ENCODE data around the gene COL21A1.

DNA sequence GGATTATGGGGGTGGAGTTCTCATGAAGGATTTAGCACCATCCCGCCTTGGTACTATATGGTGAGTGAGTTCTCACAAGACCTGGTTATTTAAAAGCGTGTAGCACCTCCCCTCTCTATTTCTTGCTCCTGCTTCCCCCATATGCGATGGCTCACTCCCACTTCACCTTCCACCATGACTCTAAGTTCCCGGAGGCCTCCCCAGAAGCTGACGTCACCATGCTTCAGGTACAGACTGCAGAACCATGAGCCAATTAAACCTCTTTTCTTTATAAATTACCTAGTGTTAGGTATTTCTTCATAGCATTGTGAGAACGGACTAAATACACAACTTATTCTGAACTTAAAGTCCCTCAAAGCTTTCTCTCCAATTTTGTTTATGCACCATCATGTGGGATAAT, 208.6 kb downstream of the COL21A1 start:
- TF ChIP-seq CTCF (IDR thresholded peaks at IDR 0.05) (no peak), POLR2A (IDR thresholded peaks at IDR 0.05) (no peak)
